A549 treated with Mapracorat at 1 μM for 4 hours (cell line): Measurements from ENCODE around the gene LEMD3. TPM values are rescaled to one million over a fixed set of nuclear protein-coding genes. Genes with fewer than 3 reads are reported as not detected.

Experiments used
- total RNA-seq: library from RNA; stranded (reverse); fragments of 200-300 nt; extraction: Qiagen RNA extraction; gene quantifications from 5 replicates; pipeline ENCODE4 v1.2.3, GENCODE V29; 2022

Gene LEMD3
- total RNA-seq, result 9.4 to 12.7 TPM (median 10.9 TPM) in 5 replicates

DNA sequence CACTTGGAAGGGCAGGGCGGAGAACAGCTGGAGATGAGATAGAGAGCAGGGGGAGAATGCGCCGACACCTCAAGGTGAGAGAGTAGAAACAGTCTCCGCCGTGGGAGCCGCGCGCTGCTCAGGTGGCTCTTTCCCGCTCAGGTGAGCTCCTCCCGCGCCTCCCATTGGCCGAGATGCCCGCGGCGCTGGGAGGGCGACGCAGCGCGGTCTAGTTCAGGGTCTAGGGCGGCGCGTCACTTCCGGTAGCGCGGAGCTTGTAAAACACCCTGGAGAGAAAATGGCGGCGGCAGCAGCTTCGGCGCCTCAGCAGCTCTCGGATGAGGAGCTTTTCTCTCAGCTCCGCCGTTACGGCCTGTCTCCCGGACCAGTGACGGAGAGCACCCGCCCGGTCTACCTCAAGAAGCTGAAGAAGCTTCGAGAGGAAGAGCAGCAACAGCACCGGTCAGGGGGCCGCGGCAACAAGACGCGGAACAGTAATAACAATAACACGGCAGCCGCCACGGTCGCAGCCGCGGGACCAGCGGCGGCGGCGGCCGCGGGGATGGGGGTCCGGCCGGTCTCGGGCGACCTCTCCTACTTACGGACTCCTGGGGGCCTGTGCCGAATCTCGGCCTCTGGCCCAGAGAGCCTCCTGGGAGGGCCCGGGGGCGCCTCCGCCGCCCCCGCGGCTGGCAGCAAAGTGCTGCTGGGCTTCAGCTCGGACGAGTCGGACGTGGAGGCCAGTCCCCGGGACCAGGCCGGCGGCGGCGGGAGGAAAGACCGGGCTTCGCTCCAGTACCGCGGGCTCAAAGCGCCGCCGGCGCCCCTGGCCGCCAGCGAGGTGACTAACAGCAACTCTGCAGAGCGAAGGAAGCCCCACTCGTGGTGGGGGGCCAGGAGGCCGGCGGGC lies at the start of gene LEMD3:
Gene LEMD3 (plus strand): TSS at position 264 of the 889 bp plus-strand sequence. CDS start 14 bp downstream, at position 278.

DNA sequence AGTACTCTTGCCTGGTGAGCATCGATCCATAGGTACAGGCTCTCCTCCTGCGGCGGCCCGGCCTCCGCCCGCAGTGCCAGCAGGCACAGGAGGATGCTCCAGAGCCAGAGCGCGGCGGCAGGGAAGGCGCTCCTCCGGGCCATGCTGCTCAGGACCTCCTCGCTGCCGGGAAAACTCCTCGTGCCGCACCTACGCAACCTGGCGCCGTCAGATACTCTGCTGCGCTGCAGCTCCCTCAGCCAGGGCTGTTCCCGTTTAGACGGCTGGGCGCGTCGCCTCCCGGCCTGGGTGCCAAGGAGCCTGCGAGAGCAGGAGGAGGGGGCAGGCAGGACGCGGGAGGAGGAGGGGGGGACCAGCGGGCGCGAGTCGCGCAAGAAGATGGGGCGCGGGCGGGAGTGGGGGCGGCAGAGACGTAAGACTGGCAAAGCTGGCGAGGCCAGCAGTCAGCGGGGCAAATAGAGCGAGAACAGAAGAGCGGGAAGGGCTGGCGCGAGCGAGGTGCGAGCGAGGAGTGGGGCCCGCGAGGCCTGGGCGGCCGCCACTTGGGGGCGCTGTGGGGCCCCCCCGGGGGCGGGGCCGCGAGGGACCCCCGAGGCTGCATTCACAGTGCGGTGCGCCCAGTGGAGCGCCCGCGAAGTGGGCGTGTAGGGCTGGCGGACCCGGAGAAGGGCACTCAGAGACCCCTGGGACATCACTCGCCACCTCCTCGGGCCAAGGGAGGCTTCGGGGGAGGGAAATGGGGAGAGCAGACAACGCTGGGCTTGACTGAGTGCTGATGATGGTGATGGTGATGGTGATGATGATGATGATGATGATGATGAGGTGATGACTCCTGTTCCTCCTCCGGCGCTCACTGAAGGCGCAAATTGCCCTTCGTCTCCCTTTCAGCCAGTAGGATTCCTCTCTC lies 48.1 kb upstream of the LEMD3 start, which contains the start of gene WIF1:
Gene WIF1 (minus strand): TSS at position 257 of the 907 bp plus-strand sequence. CDS start 114 bp downstream, at position 143.

DNA sequence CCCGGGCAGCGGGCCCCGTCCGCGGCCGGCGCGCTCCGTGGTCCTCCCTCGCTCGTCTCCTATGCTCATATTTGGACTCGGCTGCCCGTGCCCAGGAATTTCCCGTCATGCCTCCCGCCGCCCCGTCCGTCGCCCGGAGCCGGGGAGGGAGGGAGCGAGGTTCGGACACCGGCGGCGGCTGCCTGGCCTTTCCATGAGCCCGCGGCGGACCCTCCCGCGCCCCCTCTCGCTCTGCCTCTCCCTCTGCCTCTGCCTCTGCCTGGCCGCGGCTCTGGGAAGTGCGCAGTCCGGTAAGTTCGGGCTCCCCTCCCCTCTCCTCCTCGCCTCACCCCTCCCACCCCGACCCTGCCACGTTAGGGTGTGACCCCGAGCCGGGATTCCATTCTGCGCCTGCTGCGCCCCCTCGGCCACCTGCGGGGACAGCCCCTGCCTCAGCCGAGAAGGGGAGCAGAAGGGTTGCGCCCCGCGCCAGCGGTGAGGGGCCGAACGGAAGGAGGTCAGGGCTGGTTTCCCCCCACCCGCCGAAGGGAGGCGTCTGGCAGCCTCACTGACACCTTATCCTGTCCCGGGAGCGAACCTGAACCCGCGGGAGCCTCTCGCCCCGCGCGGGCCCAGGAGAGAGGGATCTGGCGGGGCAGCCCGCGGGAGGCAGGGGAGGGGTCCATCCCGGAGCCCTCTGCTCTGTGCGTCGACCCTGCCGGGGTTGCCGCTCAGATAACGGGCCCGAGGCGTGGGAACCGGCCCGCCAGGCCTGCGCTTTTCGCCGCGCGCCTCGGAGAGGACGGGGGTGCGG lies 109.4 kb downstream of the LEMD3 start, which contains the start of gene MSRB3:
Gene MSRB3 (plus strand): TSS at position 108 of the 793 bp plus-strand sequence. CDS start 29,897 bp downstream, outside the sequence.

Other genes with a start within 250 kb of the LEMD3 start
- gene WIF1, start 48.3 kb upstream of the LEMD3 start, total RNA-seq, result not detected in 5 replicates
- 18.5 to 29.2 TPM (median 21.9 TPM) in 5 replicates for gene MSRB3, start 109.1 kb downstream of the LEMD3 start, total RNA-seq